Endothelial cell (in vitro differentiated cells): ENCODE data around the gene PIGZ. TPM values are rescaled to one million over a fixed set of nuclear protein-coding genes. Genes with fewer than 3 reads are reported as not detected.

Experiments used
- DNase-seq: peaks from one replicate; pipeline ENCODE4 v3.0.0; 2021; ENCODE audit warnings: low spot score
- H3K27ac Mint-ChIP-seq: one replicate; pipeline ENCODE4 v1.8.0; 2021; ENCODE audit warnings: mixed read lengths, inconsistent platforms; ENCODE audit not compliant: unreplicated experiment
- H3K27me3 Mint-ChIP-seq: one replicate; pipeline ENCODE4 v1.8.0; 2021; ENCODE audit warnings: mild to moderate bottlenecking, moderate library complexity, mixed read lengths, inconsistent platforms; ENCODE audit not compliant: unreplicated experiment
- H3K36me3 Mint-ChIP-seq: one replicate; pipeline ENCODE4 v1.8.0; 2021; ENCODE audit warnings: mild to moderate bottlenecking, low read depth, mixed read lengths, inconsistent platforms; ENCODE audit not compliant: unreplicated experiment
- H3K4me1 Mint-ChIP-seq: one replicate; pipeline ENCODE4 v1.8.0; 2021; ENCODE audit warnings: mild to moderate bottlenecking, mixed read lengths, inconsistent platforms; ENCODE audit not compliant: unreplicated experiment
- H3K4me3 Mint-ChIP-seq: one replicate; pipeline ENCODE4 v1.8.0; 2021; ENCODE audit warnings: mild to moderate bottlenecking, mixed read lengths, inconsistent platforms; ENCODE audit not compliant: unreplicated experiment
- H3K9me3 Mint-ChIP-seq: one replicate; pipeline ENCODE4 v1.8.0; 2021; ENCODE audit warnings: mixed read lengths, inconsistent platforms; ENCODE audit not compliant: unreplicated experiment
- CTCF ChIP-seq: fragments of 200-600 bp; sonication (generic); IDR thresholded peaks from one replicate; pipeline ENCODE4 v1.5.0; 2021; ENCODE audit warnings: antibody characterized with exemption; ENCODE audit not compliant: unreplicated experiment
- total RNA-seq: library from RNA; stranded (reverse); fragmentation: NEBNext Ultra II Directional; extraction: Animal tissue kit (Norgen Biotek cat#: 25700); gene quantifications from one replicate; pipeline ENCODE4 v1.2.1, GENCODE V29; 2021; ENCODE audit not compliant: unreplicated experiment

PIGZ gene
- total RNA-seq, 1 donor from 2014 or later, result 3.5 TPM

- H3K36me3 Mint-ChIP-seq, result no peaks in the 10 kb centered on the region
- no peaks in the 10 kb centered on the region for H3K9me3 Mint-ChIP-seq
- H3K4me1 Mint-ChIP-seq, result peaks cover 13% of the 10 kb centered on the region
- H3K4me3 Mint-ChIP-seq, result no peak overlapping the region
- no peak for DNase-seq
- H3K27ac Mint-ChIP-seq, result no peak overlapping the region
- H3K27me3 Mint-ChIP-seq, result peaks cover 6% of the 10 kb centered on the region
- TF ChIP-seq CTCF, result no peak
Measured at GRCh38 chr3:196987022-196987421, 18.4 kb upstream of the PIGZ start.

GRCh38 chr3:196985954-196986885, 17.6 kb upstream of the PIGZ start:
- Mint-ChIP-seq H3K4me1 (peaks cover 13% of the 10 kb centered on the region), H3K27ac (no peak overlapping the region), H3K27me3 (peaks cover 6% of the 10 kb centered on the region), H3K4me3 (no peak overlapping the region), H3K36me3 (peaks cover 4% of the 10 kb centered on the region), H3K9me3 (no peaks in the 10 kb centered on the region)
- peak; percentile 52 for TF ChIP-seq CTCF
- no peak for DNase-seq

- Mint-ChIP-seq H3K27ac (no peak overlapping the region), H3K27me3 (peaks cover 4% of the 10 kb centered on the region), H3K36me3 (peaks cover 4% of the 10 kb centered on the region), H3K4me3 (no peak overlapping the region), H3K9me3 (no peaks in the 10 kb centered on the region), H3K4me1 (peaks cover 13% of the 10 kb centered on the region)
- no peak for TF ChIP-seq CTCF
- DNase-seq, result no peak
Measured at GRCh38 chr3:196985298-196985697, 16.7 kb upstream of the PIGZ start.

GRCh38 chr3:196983186-196983585, 14.6 kb upstream of the PIGZ start:
- Mint-ChIP-seq H3K4me1 (peaks cover 8% of the 10 kb centered on the region), H3K27ac (no peak overlapping the region), H3K4me3 (no peak overlapping the region), H3K27me3 (peaks cover 7% of the 10 kb centered on the region), H3K9me3 (no peaks in the 10 kb centered on the region), H3K36me3 (peaks cover 4% of the 10 kb centered on the region)
- DNase-seq, result no peak
- no peak for TF ChIP-seq CTCF

GRCh38 chr3:196981657-196982056, 13.0 kb upstream of the PIGZ start:
- peak overlapping the region; percentile 3 for H3K4me3 Mint-ChIP-seq
- DNase-seq, result no peak
- peaks cover 4% of the 10 kb centered on the region for H3K36me3 Mint-ChIP-seq
- H3K27ac Mint-ChIP-seq, result no peak overlapping the region
- H3K27me3 Mint-ChIP-seq, result peaks cover 3% of the 10 kb centered on the region
- no peaks in the 10 kb centered on the region for H3K9me3 Mint-ChIP-seq
- H3K4me1 Mint-ChIP-seq, result no peaks in the 10 kb centered on the region
- TF ChIP-seq CTCF, result no peak
